Measurements from ENCODE around the gene MCCC1.

Gene MCCC1

DNA sequence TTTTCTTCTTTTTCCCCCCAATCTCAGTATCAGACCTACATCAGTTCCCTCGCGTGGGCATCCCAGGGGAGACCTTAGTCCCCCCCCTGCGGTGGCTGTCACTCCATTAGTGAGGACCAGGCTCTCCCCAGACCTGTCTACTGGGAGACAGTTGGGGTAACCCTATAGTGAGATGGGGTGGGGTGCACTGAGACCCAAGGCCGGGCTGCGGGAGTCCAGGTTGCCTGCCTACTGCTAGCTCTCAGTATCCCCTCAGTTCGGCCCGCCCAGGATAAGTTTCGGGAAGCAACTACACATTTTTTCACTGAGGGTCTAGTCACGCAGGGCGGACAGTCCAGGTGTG is 118.3 kb downstream of the MCCC1 start:
- peak overlapping the region; percentile 71 for H2AFZ ChIP-seq (ENCODE audit: low read depth, low read length)
- H3K4me3 ChIP-seq (ENCODE audit: low read length) = peak overlapping the region; percentile 87
- H3K4me1 ChIP-seq (ENCODE audit: insufficient read depth, low read length) = peaks cover 14% of the 10 kb centered on the region
- H3K9me3 ChIP-seq (ENCODE audit: low read length) = no peaks in the 10 kb centered on the region
- no peaks in the 10 kb centered on the region for H3K36me3 ChIP-seq (ENCODE audit: insufficient read depth, low read length)
- H3K27me3 ChIP-seq (ENCODE audit: insufficient read depth, low read length) = no peaks in the 10 kb centered on the region

GRCh38 chr3:182980204-182981037 is 118.9 kb downstream of the MCCC1 start, which contains the start of gene DCUN1D1:
Gene DCUN1D1 (minus strand): TSS chr3:182980538. CDS start chr3:182980489, 49 bp downstream.
- Histone ChIP-seq H3K27me3 (ENCODE audit: insufficient read depth, low read length) (no peaks in the 10 kb centered on the region), H2AFZ (ENCODE audit: low read depth, low read length) (peak within 1 kb of the TSS; percentile 71), H3K4me1 (ENCODE audit: insufficient read depth, low read length) (peaks cover 14% of the 10 kb centered on the region), H3K9me3 (ENCODE audit: low read length) (no peaks in the 10 kb centered on the region), H3K4me3 (ENCODE audit: low read length) (peak within 1 kb of the TSS; percentile 87), H3K36me3 (ENCODE audit: insufficient read depth, low read length) (no peaks in the 10 kb centered on the region)

DNA sequence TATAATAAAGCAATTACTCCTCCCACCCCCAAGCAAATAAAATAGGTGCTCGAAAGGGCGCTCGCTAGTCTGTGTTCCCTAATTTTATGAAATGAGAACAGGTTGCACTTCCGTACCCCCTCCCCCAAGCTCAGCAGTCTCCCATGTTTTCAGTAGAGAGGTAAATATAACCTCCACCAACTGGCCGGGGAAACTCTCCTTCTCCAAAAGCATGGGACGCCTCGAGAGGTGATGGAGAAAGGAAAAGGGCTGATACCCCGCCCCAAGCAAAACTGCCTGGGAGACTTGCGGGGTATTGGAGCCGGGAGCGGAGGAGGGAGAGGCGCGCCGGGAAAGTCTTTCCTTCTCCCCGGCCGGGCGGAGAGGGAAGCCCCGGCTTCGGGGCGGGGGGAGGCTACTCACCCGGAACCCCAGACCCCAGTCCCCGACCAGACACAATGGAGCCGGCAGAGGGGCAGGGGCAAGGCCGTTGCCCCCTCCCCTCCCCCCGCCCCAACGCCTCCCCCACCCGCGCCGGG is 119.6 kb downstream of the MCCC1 start:
- H2AFZ ChIP-seq (ENCODE audit: low read depth, low read length) = no peak overlapping the region
- no peaks in the 10 kb centered on the region for H3K36me3 ChIP-seq (ENCODE audit: insufficient read depth, low read length)
- H3K4me1 ChIP-seq (ENCODE audit: insufficient read depth, low read length) = peaks cover 14% of the 10 kb centered on the region
- peak overlapping the region; percentile 87 for H3K4me3 ChIP-seq (ENCODE audit: low read length)
- no peaks in the 10 kb centered on the region for H3K27me3 ChIP-seq (ENCODE audit: insufficient read depth, low read length)
- no peaks in the 10 kb centered on the region for H3K9me3 ChIP-seq (ENCODE audit: low read length)

DNA sequence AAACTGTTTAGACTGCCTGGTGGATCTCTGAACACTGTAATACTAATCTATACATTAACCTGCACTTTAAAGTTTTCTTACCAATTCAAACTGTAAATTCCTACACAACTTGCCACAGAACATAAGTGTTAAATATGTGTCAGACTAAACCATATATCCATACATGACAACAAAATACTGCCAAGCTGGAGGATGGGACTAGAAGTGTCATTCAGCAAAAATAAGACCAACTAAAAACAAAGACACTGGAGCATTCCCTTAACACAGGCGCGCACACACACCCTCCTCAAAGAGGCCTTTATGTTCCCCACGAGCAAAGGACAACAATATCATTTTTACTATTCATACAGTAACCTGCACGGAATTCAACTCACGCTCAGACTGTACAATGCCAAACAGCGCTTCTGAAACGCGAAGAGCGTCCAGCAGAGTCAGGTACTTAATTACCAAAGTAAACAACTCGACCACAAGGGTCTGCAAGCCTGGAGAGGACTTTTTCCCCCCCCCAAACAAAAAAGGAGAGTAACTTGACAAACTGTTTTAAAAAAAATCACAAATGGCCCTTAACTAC is 120.1 kb downstream of the MCCC1 start:
- H3K36me3 ChIP-seq (ENCODE audit: insufficient read depth, low read length) = no peaks in the 10 kb centered on the region
- no peak overlapping the region for H2AFZ ChIP-seq (ENCODE audit: low read depth, low read length)
- H3K27me3 ChIP-seq (ENCODE audit: insufficient read depth, low read length) = no peaks in the 10 kb centered on the region
- peaks cover 14% of the 10 kb centered on the region for H3K4me1 ChIP-seq (ENCODE audit: insufficient read depth, low read length)
- no peaks in the 10 kb centered on the region for H3K9me3 ChIP-seq (ENCODE audit: low read length)
- peak overlapping the region; percentile 87 for H3K4me3 ChIP-seq (ENCODE audit: low read length)

DNA sequence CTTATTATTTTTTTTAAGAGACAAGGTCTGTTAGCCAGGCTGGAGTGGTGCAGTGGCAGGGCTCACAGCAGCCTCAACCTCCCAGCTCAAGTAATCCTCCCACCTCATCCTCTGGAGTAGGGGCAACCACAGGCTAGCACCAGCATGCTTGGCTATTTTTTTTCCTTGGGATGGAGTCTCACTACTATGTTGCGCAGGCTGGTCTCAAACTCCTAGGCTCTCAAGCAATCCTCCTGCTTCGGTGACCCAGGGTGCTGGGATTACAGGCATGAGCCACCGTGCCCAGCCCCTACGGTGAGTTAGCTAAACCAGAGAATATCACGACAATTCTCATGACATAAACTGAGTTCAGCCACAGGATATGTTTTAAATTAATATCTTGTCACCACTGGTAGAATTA is 120.9 kb downstream of the MCCC1 start:
- Histone ChIP-seq H3K4me1 (ENCODE audit: insufficient read depth, low read length) (peaks cover 14% of the 10 kb centered on the region), H2AFZ (ENCODE audit: low read depth, low read length) (no peak overlapping the region), H3K9me3 (ENCODE audit: low read length) (no peaks in the 10 kb centered on the region), H3K27me3 (ENCODE audit: insufficient read depth, low read length) (no peaks in the 10 kb centered on the region), H3K4me3 (ENCODE audit: low read length) (peak overlapping the region; percentile 87), H3K36me3 (ENCODE audit: insufficient read depth, low read length) (no peaks in the 10 kb centered on the region)

DNA sequence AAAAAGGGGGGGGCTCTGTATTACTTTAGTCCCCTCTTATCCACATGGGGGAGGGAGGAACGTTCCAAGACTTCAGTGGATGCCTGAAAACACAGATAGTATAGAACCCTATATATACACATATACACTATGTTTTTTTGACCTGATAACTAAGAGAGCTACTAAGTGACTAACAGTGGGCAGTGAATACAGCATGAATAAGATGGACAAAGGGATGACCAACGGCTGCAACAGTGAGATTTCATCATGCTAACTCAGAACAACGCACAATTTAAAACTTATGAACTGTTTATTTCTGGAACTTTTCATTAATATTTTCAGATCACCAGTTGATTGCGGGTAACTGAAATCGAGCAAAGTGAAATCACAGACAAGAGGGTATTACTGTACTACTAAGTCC is 126.2 kb downstream of the MCCC1 start:
- Histone ChIP-seq H3K4me1 (ENCODE audit: insufficient read depth, low read length) (peaks cover under 1% of the 10 kb centered on the region), H3K36me3 (ENCODE audit: insufficient read depth, low read length) (no peaks in the 10 kb centered on the region), H2AFZ (ENCODE audit: low read depth, low read length) (no peak overlapping the region), H3K27me3 (ENCODE audit: insufficient read depth, low read length) (no peaks in the 10 kb centered on the region), H3K4me3 (ENCODE audit: low read length) (no peak overlapping the region), H3K9me3 (ENCODE audit: low read length) (no peaks in the 10 kb centered on the region)

DNA sequence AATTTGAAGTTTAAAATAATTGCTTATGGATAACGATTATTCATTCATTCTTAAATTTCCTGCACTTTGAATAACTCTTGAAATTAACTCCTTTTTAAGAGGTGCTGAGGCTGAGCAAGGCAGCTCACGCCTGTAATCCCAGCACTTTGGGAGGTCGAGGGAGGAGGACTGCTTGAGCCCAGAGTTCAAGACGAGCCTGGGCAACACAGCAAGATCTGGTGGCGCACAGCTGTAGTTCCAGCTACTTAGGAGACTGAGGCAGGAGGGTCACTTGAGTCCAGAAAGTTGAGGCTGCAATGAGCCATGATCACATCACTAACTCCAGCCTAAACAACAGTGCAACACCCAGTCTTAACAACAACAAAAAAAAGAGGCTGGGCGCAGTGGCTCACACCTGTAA is 126.9 kb downstream of the MCCC1 start:
- Histone ChIP-seq H2AFZ (ENCODE audit: low read depth, low read length) (no peak overlapping the region), H3K4me3 (ENCODE audit: low read length) (no peak overlapping the region), H3K9me3 (ENCODE audit: low read length) (no peaks in the 10 kb centered on the region), H3K4me1 (ENCODE audit: insufficient read depth, low read length) (no peaks in the 10 kb centered on the region), H3K27me3 (ENCODE audit: insufficient read depth, low read length) (no peaks in the 10 kb centered on the region), H3K36me3 (ENCODE audit: insufficient read depth, low read length) (no peaks in the 10 kb centered on the region)

DNA sequence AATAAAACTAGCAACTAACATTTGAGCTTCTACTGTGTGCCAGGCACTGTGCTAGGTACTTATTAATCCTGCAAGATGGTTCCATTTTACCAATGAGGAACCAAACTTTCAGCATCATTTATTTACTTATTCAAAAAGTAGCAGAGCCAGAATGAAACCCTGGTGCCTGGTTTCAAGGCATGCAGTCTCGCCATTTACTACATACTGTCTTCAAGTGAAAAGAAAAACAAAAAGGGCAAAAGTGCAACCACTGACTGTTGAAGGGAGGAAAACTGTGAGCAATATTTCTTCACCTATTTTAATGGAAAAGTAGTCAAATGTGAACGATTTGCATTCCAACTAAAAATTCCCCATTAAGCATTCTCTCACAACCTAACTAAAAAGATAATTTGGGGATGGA is 127.7 kb downstream of the MCCC1 start:
- Histone ChIP-seq H3K4me3 (ENCODE audit: low read length) (no peak overlapping the region), H2AFZ (ENCODE audit: low read depth, low read length) (no peak overlapping the region), H3K4me1 (ENCODE audit: insufficient read depth, low read length) (no peaks in the 10 kb centered on the region), H3K36me3 (ENCODE audit: insufficient read depth, low read length) (no peaks in the 10 kb centered on the region), H3K27me3 (ENCODE audit: insufficient read depth, low read length) (no peaks in the 10 kb centered on the region), H3K9me3 (ENCODE audit: low read length) (no peaks in the 10 kb centered on the region)

GRCh38 chr3:182970811-182971418 is 128.4 kb downstream of the MCCC1 start:
- Histone ChIP-seq H3K36me3 (ENCODE audit: insufficient read depth, low read length) (no peaks in the 10 kb centered on the region), H2AFZ (ENCODE audit: low read depth, low read length) (no peak overlapping the region), H3K27me3 (ENCODE audit: insufficient read depth, low read length) (no peaks in the 10 kb centered on the region), H3K4me1 (ENCODE audit: insufficient read depth, low read length) (no peaks in the 10 kb centered on the region), H3K4me3 (ENCODE audit: low read length) (no peak overlapping the region), H3K9me3 (ENCODE audit: low read length) (no peaks in the 10 kb centered on the region)

DNA sequence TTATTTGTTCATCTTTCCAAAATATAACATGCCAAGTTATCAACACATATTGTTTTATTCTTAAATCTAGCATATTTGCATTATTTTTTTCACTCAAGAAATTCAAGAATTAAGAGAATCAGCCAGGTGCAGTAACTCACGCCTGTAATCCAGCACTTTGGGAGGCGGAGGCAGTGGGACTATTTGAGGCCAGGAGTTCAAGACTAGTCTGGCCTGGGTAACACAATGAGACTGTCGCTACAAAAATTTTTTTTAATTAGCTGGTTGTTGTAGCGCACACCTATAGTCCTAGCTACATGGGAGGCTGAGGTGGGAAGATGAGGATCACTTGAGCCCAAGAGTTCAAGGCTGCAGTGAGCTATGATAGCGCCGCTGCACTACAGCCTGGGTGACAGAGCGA is 129.4 kb downstream of the MCCC1 start:
- Histone ChIP-seq H3K4me1 (ENCODE audit: insufficient read depth, low read length) (no peaks in the 10 kb centered on the region), H3K9me3 (ENCODE audit: low read length) (no peaks in the 10 kb centered on the region), H2AFZ (ENCODE audit: low read depth, low read length) (no peak overlapping the region), H3K4me3 (ENCODE audit: low read length) (no peak overlapping the region), H3K36me3 (ENCODE audit: insufficient read depth, low read length) (no peaks in the 10 kb centered on the region), H3K27me3 (ENCODE audit: insufficient read depth, low read length) (no peaks in the 10 kb centered on the region)

DNA sequence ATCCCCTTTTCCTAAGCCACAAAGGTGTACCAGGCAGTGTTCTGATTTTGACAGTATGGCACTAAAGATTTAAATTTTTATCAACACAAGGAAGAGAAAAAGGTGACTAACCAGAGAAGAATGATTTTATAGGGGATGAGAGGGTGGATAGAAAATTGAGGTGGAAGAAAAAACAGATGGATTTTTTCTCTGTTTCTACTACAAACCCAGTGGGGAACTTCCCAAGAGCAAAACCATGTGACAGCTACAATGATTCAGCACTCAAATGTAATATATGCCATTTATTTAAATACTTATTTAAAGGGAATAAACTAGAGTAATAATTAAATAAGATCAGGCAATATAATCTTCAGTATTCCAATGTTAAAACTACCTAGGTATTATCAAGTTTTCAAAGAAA is 130.0 kb downstream of the MCCC1 start:
- H2AFZ ChIP-seq (ENCODE audit: low read depth, low read length) = no peak overlapping the region
- H3K4me1 ChIP-seq (ENCODE audit: insufficient read depth, low read length) = no peaks in the 10 kb centered on the region
- no peaks in the 10 kb centered on the region for H3K27me3 ChIP-seq (ENCODE audit: insufficient read depth, low read length)
- no peaks in the 10 kb centered on the region for H3K36me3 ChIP-seq (ENCODE audit: insufficient read depth, low read length)
- no peak overlapping the region for H3K4me3 ChIP-seq (ENCODE audit: low read length)
- H3K9me3 ChIP-seq (ENCODE audit: low read length) = no peaks in the 10 kb centered on the region

GRCh38 chr3:182967218-182968204 is 131.8 kb downstream of the MCCC1 start:
- Histone ChIP-seq H3K4me3 (ENCODE audit: low read length) (no peak overlapping the region), H3K36me3 (ENCODE audit: insufficient read depth, low read length) (peaks cover 3% of the 10 kb centered on the region), H2AFZ (ENCODE audit: low read depth, low read length) (no peak overlapping the region), H3K9me3 (ENCODE audit: low read length) (no peaks in the 10 kb centered on the region), H3K4me1 (ENCODE audit: insufficient read depth, low read length) (no peaks in the 10 kb centered on the region), H3K27me3 (ENCODE audit: insufficient read depth, low read length) (no peaks in the 10 kb centered on the region)
